Skeletal muscle satellite cell (primary cell): ENCODE measurements around the gene PACSIN2.

Source experiments
- H3K27me3 ChIP-seq: 2 replicates; pipeline ENCODE4 v1.7.0; 2013; ENCODE audit warnings: low read length; ENCODE audit not compliant: control insufficient read depth, insufficient read depth
- H3K36me3 ChIP-seq: 2 replicates; pipeline ENCODE4 v1.7.0; 2013; ENCODE audit warnings: mild to moderate bottlenecking, control low read depth, low read length; ENCODE audit not compliant: insufficient read depth
- H3K4me1 ChIP-seq: 2 replicates; pipeline ENCODE4 v1.7.0; 2013; ENCODE audit warnings: low read length; ENCODE audit not compliant: control insufficient read depth, insufficient read depth
- H3K4me2 ChIP-seq: 2 replicates; pipeline ENCODE4 v1.7.0; 2013; ENCODE audit warnings: mild to moderate bottlenecking, low read length
- H3K4me3 ChIP-seq: 2 replicates; pipeline ENCODE4 v1.7.0; 2013; ENCODE audit warnings: low read length
- H3K9ac ChIP-seq: 2 replicates; pipeline ENCODE4 v1.7.0; 2013; ENCODE audit warnings: mild to moderate bottlenecking, low read depth, low read length, moderate library complexity
- H3K9me3 ChIP-seq: replicated peaks from 2 replicates; pipeline ENCODE4 v1.7.0; 2013; ENCODE audit warnings: mild to moderate bottlenecking, control low read depth, low read length

Gene PACSIN2

DNA sequence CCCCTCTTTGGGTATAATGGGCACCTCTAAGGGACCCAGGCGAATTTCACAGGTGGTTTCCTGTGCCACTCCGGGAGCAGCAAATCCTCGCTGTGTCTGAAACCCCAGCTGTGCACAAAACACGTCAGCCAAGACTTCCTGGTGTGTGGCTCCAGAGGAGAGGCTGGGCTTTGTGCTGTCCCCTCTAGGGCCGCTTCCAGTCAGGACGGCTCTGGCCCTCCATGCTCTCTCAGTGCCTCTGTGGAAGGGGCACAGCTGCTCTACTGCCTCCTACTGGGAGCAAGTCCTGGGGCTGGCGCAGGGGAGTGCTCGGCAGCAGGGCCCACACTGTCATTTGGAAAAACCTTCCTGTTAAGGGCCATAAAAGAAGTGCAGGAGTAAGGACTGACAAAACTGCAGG, 134.1 kb downstream of the PACSIN2 start:
- Histone ChIP-seq H3K27me3 (no peaks in the 10 kb centered on the region), H3K36me3 (peaks cover 71% of the 10 kb centered on the region), H3K4me1 (peaks cover 4% of the 10 kb centered on the region), H3K4me2 (no peak overlapping the region), H3K4me3 (no peak overlapping the region), H3K9me3 (no peaks in the 10 kb centered on the region), H3K9ac (no peak overlapping the region)

DNA sequence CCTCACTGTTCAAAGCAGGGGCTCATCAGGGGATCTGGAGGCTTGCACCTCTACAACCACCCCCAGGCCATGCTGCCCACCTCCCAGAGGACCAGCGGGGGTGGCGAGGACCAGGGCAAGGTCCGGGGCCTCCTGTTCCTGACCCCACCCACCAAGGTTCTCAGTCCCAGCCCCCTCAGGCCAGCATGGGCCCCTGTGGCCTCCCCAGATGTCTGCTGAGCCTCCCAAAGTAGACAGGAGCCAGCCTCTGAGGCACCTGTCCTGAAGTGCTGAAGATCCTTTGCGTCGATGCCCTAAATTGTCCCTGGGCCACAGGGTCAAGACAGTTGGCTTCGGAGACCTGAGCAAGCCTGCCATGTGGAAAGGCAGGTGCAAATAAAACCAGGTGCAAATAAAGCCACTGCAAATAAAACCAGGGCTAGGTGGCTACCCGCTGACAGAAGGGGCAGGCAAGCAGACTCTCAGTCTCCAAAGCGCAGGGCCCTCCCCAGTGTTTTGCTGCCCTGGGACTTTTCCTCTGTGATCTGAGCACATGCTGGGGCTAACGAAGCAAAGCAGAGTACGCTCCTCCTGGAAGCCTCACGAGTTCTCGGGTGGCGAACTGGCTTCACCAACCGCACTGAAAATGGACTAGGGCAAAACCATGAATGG, 135.5 kb downstream of the PACSIN2 start:
- Histone ChIP-seq H3K4me2 (no peak overlapping the region), H3K9ac (no peak overlapping the region), H3K36me3 (peaks cover 62% of the 10 kb centered on the region), H3K4me1 (no peaks in the 10 kb centered on the region), H3K27me3 (no peaks in the 10 kb centered on the region), H3K9me3 (no peaks in the 10 kb centered on the region), H3K4me3 (no peak overlapping the region)

- no peak overlapping the region for H3K9ac ChIP-seq
- H3K9me3 ChIP-seq, result no peaks in the 10 kb centered on the region
- H3K4me3 ChIP-seq, result no peak overlapping the region
- H3K4me1 ChIP-seq, result no peaks in the 10 kb centered on the region
- peaks cover 60% of the 10 kb centered on the region for H3K36me3 ChIP-seq
- no peak overlapping the region for H3K4me2 ChIP-seq
- H3K27me3 ChIP-seq, result no peaks in the 10 kb centered on the region
Observed at GRCh38 chr22:42878561-42879305, 136.2 kb downstream of the PACSIN2 start.

- H3K4me3 ChIP-seq, result no peak overlapping the region
- no peak overlapping the region for H3K9ac ChIP-seq
- H3K9me3 ChIP-seq, result no peaks in the 10 kb centered on the region
- H3K4me2 ChIP-seq, result no peak overlapping the region
- no peaks in the 10 kb centered on the region for H3K27me3 ChIP-seq
- no peaks in the 10 kb centered on the region for H3K4me1 ChIP-seq
- peaks cover 61% of the 10 kb centered on the region for H3K36me3 ChIP-seq
Observed at GRCh38 chr22:42877597-42878340, 137.2 kb downstream of the PACSIN2 start.

DNA sequence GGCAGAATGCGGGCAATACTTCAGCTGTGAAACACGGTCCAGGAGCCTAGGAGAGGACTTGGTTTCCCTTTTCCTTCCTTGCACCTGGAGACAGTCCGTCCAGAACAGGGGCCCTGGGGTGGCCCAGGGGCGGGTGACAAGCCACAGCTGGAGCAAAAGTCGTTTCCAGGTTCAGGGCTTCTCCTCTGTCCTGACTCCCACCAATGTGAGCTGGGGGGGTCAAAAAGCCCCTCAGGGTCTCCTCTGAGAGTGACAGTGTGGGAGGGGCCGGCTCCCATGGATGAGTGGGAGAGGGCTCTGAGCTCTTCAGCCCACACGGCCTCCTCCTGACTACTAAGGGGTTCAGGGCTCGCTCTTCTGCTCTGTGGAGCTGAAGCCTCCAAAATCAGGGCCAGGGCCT, 137.8 kb downstream of the PACSIN2 start:
- H3K36me3 ChIP-seq, result peaks cover 61% of the 10 kb centered on the region
- H3K4me2 ChIP-seq, result no peak overlapping the region
- H3K27me3 ChIP-seq, result no peaks in the 10 kb centered on the region
- no peaks in the 10 kb centered on the region for H3K9me3 ChIP-seq
- no peaks in the 10 kb centered on the region for H3K4me1 ChIP-seq
- H3K9ac ChIP-seq, result no peak overlapping the region
- H3K4me3 ChIP-seq, result no peak overlapping the region

- Histone ChIP-seq H3K4me1 (no peaks in the 10 kb centered on the region), H3K9ac (no peak overlapping the region), H3K27me3 (no peaks in the 10 kb centered on the region), H3K9me3 (no peaks in the 10 kb centered on the region), H3K4me3 (no peak overlapping the region), H3K4me2 (no peak overlapping the region), H3K36me3 (peaks cover 56% of the 10 kb centered on the region)
Observed at GRCh38 chr22:42876041-42876440, 138.9 kb downstream of the PACSIN2 start.

GRCh38 chr22:42874010-42874409, 140.9 kb downstream of the PACSIN2 start:
- H3K9me3 ChIP-seq, result no peaks in the 10 kb centered on the region
- H3K27me3 ChIP-seq, result no peaks in the 10 kb centered on the region
- H3K4me1 ChIP-seq, result peaks cover 4% of the 10 kb centered on the region
- peaks cover 54% of the 10 kb centered on the region for H3K36me3 ChIP-seq
- no peak overlapping the region for H3K4me3 ChIP-seq
- H3K4me2 ChIP-seq, result no peak overlapping the region
- H3K9ac ChIP-seq, result no peak overlapping the region

- H3K27me3 ChIP-seq, result no peaks in the 10 kb centered on the region
- peaks cover 10% of the 10 kb centered on the region for H3K4me1 ChIP-seq
- no peak overlapping the region for H3K4me3 ChIP-seq
- no peaks in the 10 kb centered on the region for H3K9me3 ChIP-seq
- peaks cover 48% of the 10 kb centered on the region for H3K36me3 ChIP-seq
- H3K4me2 ChIP-seq, result no peak overlapping the region
- H3K9ac ChIP-seq, result no peak overlapping the region
Observed at GRCh38 chr22:42873356-42873755, 141.6 kb downstream of the PACSIN2 start.

DNA sequence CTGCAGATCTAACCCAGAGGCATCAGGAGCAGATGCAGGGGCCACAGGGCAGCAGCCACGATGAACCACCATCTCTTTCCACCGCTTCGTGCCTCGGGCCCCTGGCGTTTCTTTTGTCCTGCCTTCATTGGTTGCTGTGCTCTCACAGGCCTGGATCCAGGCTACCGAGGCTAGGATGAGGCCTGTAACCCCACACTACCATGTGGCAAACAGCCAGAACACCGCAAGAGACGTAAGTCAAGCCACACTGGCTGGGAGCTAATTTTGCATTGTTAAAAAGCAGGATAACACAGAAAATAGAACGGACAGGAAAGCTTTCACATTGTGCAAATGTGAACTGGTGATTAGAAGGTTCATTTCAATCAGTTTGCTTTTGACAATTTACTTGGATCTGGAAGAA, 142.1 kb downstream of the PACSIN2 start:
- Histone ChIP-seq H3K4me3 (no peak overlapping the region), H3K9ac (no peak overlapping the region), H3K9me3 (no peaks in the 10 kb centered on the region), H3K4me2 (no peak overlapping the region), H3K27me3 (no peaks in the 10 kb centered on the region), H3K4me1 (peaks cover 12% of the 10 kb centered on the region), H3K36me3 (peaks cover 43% of the 10 kb centered on the region)

GRCh38 chr22:42871146-42872050, 143.6 kb downstream of the PACSIN2 start:
- H3K9ac ChIP-seq, result no peak overlapping the region
- peaks cover 33% of the 10 kb centered on the region for H3K36me3 ChIP-seq

More at GRCh38 chr22:42871146-42872050, 143.6 kb downstream of the PACSIN2 start:
- Histone ChIP-seq H3K4me3 (no peak overlapping the region), H3K4me2 (no peak overlapping the region), H3K27me3 (no peaks in the 10 kb centered on the region), H3K4me1 (peaks cover 12% of the 10 kb centered on the region), H3K9me3 (no peaks in the 10 kb centered on the region)
